Measurements from ENCODE around the gene TMEM219. TPM values are rescaled to one million over a fixed set of nuclear protein-coding genes. Genes with fewer than 3 reads are reported as not detected.

The TMEM219 gene
- total and polyA plus RNA-seq, 2 donors (not counting 3 experiments of a cell fraction or from before 2014, with no cell fraction given) = 110 to 182 TPM

GRCh38 chr16:29987371-29988085 is 25.6 kb downstream of the TMEM219 start:
- H3K9ac ChIP-seq (replicated peaks; ENCODE audit: extremely low read depth, insufficient read depth, low read length) = no peak overlapping the region
- no peaks in the 10 kb centered on the region for H3K4me1 ChIP-seq (ENCODE audit: control insufficient read depth, extremely low read depth, insufficient read depth, low read length)
- H3K36me3 ChIP-seq (ENCODE audit: control insufficient read depth in 2 of 2, extremely low read depth in 1 of 2, insufficient read depth in 2 of 2, low read length in 2 of 2) = peaks cover 39 to 87% of the 10 kb centered on the region in 2 experiments
- intact Hi-C loops (cut with micrococcal nuclease) = no loop called here
- no peak overlapping the region for H3K27ac ChIP-seq (ENCODE audit: insufficient read depth, low read depth, low read length)
- no peak overlapping the region for H2AFZ ChIP-seq (ENCODE audit: low read depth, low read length)
- no peak overlapping the region for H3K4me3 ChIP-seq (replicated peaks in 1 of 3; ENCODE audit: insufficient read depth in 1 of 3, low read depth in 1 of 3, low read length in 3 of 3)
- POLR2A ChIA-PET = interaction anchor here (1.1 kb wide), 1 partner anchor 14 kb away, joined by 3 read pairs; the partner anchor contains the start of gene TAOK2
- dilution Hi-C loops (cut with MboI; ENCODE audit: extremely low pct_ligation_motif_present, low sequenced_read_pairs) = no loop called here
- H3K4me2 ChIP-seq (ENCODE audit: insufficient read depth, low read length) = no peak overlapping the region
- DNase-seq (ENCODE audit: low read depth, low spot score) = no peak
- TF ChIP-seq FOS (IDR thresholded peaks at IDR 0.05; ENCODE audit: borderline replicate concordance, insufficient read depth, low read length) (no peak), GATA2 (IDR thresholded peaks at IDR 0.05; ENCODE audit: insufficient read depth, insufficient read length, low read depth, low read length) (no peak), JUN (IDR thresholded peaks at IDR 0.05; ENCODE audit: borderline replicate concordance, insufficient read depth, insufficient read length, low read depth) (no peak), POLR2AphosphoS5 (IDR thresholded peaks at IDR 0.05; ENCODE audit: insufficient read depth, low read depth, low read length) (no peak), POLR2A (IDR thresholded peaks at IDR 0.05; ENCODE audit: low read depth, low read length) (no peak), MYC (IDR thresholded peaks at IDR 0.05; ENCODE audit: low read depth, low read length) (no peak), EZH2 (IDR thresholded peaks at IDR 0.05; ENCODE audit: borderline replicate concordance, low read depth, low read length, severe bottlenecking) (no peak)
- TF ChIP-seq, protein P1, sequence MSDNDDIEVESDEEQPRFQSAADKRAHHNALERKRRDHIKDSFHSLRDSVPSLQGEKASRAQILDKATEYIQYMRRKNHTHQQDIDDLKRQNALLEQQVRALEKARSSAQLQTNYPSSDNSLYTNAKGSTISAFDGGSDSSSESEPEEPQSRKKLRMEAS (IDR thresholded peaks at IDR 0.05; ENCODE audit: insufficient read depth, insufficient read length) = no peak
- TF ChIP-seq, protein P2, sequence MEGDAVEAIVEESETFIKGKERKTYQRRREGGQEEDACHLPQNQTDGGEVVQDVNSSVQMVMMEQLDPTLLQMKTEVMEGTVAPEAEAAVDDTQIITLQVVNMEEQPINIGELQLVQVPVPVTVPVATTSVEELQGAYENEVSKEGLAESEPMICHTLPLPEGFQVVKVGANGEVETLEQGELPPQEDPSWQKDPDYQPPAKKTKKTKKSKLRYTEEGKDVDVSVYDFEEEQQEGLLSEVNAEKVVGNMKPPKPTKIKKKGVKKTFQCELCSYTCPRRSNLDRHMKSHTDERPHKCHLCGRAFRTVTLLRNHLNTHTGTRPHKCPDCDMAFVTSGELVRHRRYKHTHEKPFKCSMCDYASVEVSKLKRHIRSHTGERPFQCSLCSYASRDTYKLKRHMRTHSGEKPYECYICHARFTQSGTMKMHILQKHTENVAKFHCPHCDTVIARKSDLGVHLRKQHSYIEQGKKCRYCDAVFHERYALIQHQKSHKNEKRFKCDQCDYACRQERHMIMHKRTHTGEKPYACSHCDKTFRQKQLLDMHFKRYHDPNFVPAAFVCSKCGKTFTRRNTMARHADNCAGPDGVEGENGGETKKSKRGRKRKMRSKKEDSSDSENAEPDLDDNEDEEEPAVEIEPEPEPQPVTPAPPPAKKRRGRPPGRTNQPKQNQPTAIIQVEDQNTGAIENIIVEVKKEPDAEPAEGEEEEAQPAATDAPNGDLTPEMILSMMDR (IDR thresholded peaks at IDR 0.05; ENCODE audit: extremely low read depth in 1 of 2, insufficient read depth in 1 of 2, low read depth in 1 of 2, low read length in 2 of 2) = no peak
- H3K27me3 ChIP-seq (ENCODE audit: control insufficient read depth in 2 of 2, insufficient read depth in 2 of 2, low read length in 2 of 2) = no peaks in the 10 kb centered on the region
- H3K9me3 ChIP-seq (replicated peaks; ENCODE audit: control insufficient read depth, insufficient read depth, low read length) = no peaks in the 10 kb centered on the region
- no peak for FAIRE-seq
- no TSS peak for BruUV-seq (replicated peaks)
- H4K20me1 ChIP-seq (replicated peaks; ENCODE audit: control insufficient read depth, extremely low read depth, insufficient read depth, low read length) = no peaks in the 10 kb centered on the region
- no peaks in the 10 kb centered on the region for H3K79me2 ChIP-seq (ENCODE audit: control insufficient read depth, insufficient read depth, low read length)
- CTCF ChIA-PET = no interaction called here
- H3K9me1 ChIP-seq (replicated peaks; ENCODE audit: control insufficient read depth, extremely low read depth, insufficient read depth, low read length) = no peaks in the 10 kb centered on the region
